Measurements from ENCODE around the gene MCL1. TPM values are rescaled to one million over a fixed set of nuclear protein-coding genes. Genes with fewer than 3 reads are reported as not detected.
A peak's percentile ranks its signal among the peaks of the same experiment; 100 is the strongest.

Gene MCL1
- total and polyA plus RNA-seq, 10 of the 15 experiments (the other 5 are each of a cell fraction or from before 2014, with no cell fraction given) = 18.1 to 148 (median 86.4) TPM

- TF ChIP-seq PAX5 (IDR thresholded peaks at IDR 0.05; ENCODE audit: borderline replicate concordance, low read depth, low read length) (peak; percentile 45; the same call in 1 of the 2 replicates), CEBPB (IDR thresholded peaks at IDR 0.05; ENCODE audit: borderline replicate concordance in 1 of 2, low read depth in 2 of 2, low read length in 2 of 2) (no peak), ATF2 (IDR thresholded peaks at IDR 0.05; ENCODE audit: low read length) (no peak), CHD2 (IDR thresholded peaks at IDR 0.05; ENCODE audit: borderline replicate concordance, low read depth, low read length) (no peak), MYB (IDR thresholded peaks at IDR 0.05; ENCODE audit: borderline replicate concordance, low read depth, low read length) (no peak), TBL1XR1 (IDR thresholded peaks at IDR 0.05; ENCODE audit: low read depth, low read length) (peak; percentile 97), IRF4 (IDR thresholded peaks at IDR 0.05; ENCODE audit: low read depth, low read length) (0 out of 2 replicates have a peak, but pooled peaks have one; percentile 7), PAX8 (IDR thresholded peaks at IDR 0.05) (no peak), SKIL (IDR thresholded peaks at IDR 0.05; ENCODE audit: low read depth, poor library complexity, severe bottlenecking) (peak; percentile 89), E2F4 (IDR thresholded peaks at IDR 0.05; ENCODE audit: low read depth, low read length) (no peak), WRNIP1 (IDR thresholded peaks at IDR 0.05; ENCODE audit: borderline replicate concordance, low read depth, low read length) (no peak), SMAD1 (IDR thresholded peaks at IDR 0.05; ENCODE audit: low read depth, partially characterized antibody) (no peak), NFYB (IDR thresholded peaks at IDR 0.05; ENCODE audit: insufficient read depth, low read depth, low read length) (no peak), HDAC2 (IDR thresholded peaks at IDR 0.05) (no peak), USF2 (IDR thresholded peaks at IDR 0.05; ENCODE audit: borderline replicate concordance, low read depth, low read length) (no peak), CREB1 (IDR thresholded peaks at IDR 0.05; ENCODE audit: low read depth) (no peak), ZNF217 (IDR thresholded peaks at IDR 0.05) (no peak; the same call in 1 of the 2 replicates), RFX5 (IDR thresholded peaks at IDR 0.05; ENCODE audit: low read depth, low read length) (no peak), USF1 (IDR thresholded peaks at IDR 0.05; ENCODE audit: borderline replicate concordance, extremely low read length, insufficient read depth, low read depth, low read length) (no peak), KAT2A (conservative IDR thresholded peaks at IDR 0.05; ENCODE audit: control insufficient read depth, low read depth, low read length) (no peak), KDM1A (IDR thresholded peaks at IDR 0.05; ENCODE audit: borderline replicate concordance) (no peak), BRCA1 (IDR thresholded peaks at IDR 0.05; ENCODE audit: low read depth, low read length) (no peak), EP300 (IDR thresholded peaks at IDR 0.05; ENCODE audit: borderline replicate concordance in 1 of 2, control insufficient read depth in 1 of 2, low read depth in 2 of 2, low read length in 2 of 2) (peak; percentile 46 to 77; a peak in 1 of 4 replicates), BCL11A (IDR thresholded peaks at IDR 0.05; ENCODE audit: low read depth, low read length) (no peak), SIX5 (IDR thresholded peaks at IDR 0.05; ENCODE audit: low read depth, low read length, severe bottlenecking) (no peak)
Observed at GRCh38 chr1:150563340-150564038, 15.9 kb downstream of the MCL1 start (continued).
